Measurements from ENCODE around the gene BPIFB3.

DNA sequence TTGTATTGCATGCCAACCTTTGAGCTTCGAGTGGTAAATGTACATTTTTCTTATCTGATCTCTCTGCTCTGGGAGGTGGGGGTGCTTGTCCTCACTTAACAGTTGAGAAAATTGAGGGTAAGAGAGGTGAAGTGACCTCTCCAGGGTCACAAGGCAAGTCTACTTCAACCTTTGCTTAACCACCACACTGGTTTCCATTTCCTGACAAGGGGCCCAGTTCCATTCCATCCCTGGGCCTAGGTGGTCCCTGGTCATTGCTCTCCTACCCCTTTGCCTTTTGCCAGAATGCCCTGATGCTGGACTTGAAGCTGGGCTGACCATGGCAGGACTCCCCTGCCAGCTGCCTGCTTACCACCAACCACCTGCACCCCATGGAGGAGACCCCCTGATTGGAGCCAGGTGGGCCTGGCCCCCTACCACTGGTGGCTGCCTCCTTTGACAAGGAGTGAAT lies 9.9 kb upstream of the BPIFB3 start:
- no peak for TF ChIP-seq CTCF (IDR thresholded peaks at IDR 0.05)
- no peak for TF ChIP-seq POLR2A (IDR thresholded peaks at IDR 0.05)

All from uterus (tissue), 2 donors.